Measurements from ENCODE around the gene RELL1. TPM values are rescaled to one million over a fixed set of nuclear protein-coding genes. Genes with fewer than 3 reads are reported as not detected.

Gene RELL1
- total RNA-seq, 1 donor from 2014 or later = 21.0 TPM

DNA sequence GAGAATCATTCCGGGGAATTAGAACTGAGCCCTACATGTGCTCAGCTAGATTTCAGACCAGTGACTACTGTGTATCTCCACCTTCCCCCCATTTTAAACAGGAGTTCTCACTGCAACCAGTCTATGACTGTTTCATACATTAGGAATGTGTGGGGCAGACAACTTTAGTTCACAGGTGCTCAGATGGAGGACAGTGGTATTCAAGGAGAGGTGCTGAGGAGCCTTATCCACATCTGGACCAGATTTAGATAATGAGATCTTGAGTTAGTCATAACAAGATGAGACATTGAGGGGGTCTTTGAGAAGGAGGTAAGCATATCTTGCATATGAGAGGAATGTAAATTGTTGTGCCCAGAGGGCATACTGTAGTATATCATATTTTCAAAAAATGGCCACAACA is 32.8 kb upstream of the RELL1 start:
- intact Hi-C loops (cut with micrococcal nuclease) = loop anchor here (5.0 to 10.0 kb wide), 3 partner anchors 48 to 416 kb away; no protein-coding TSS in a partner anchor
- peaks cover 41% of the 10 kb centered on the region for H3K4me1 Mint-ChIP-seq (ENCODE audit: low read depth)
- peaks cover 1% of the 10 kb centered on the region for H3K36me3 Mint-ChIP-seq (ENCODE audit: low read depth)
- H3K9me3 Mint-ChIP-seq = no peaks in the 10 kb centered on the region
- H3K4me3 Mint-ChIP-seq = no peak overlapping the region
- no peak overlapping the region for H3K27ac Mint-ChIP-seq
- H3K27me3 Mint-ChIP-seq (ENCODE audit: insufficient read depth) = no peaks in the 10 kb centered on the region
- DNase-seq (ENCODE audit: low spot score) = no peak

DNA sequence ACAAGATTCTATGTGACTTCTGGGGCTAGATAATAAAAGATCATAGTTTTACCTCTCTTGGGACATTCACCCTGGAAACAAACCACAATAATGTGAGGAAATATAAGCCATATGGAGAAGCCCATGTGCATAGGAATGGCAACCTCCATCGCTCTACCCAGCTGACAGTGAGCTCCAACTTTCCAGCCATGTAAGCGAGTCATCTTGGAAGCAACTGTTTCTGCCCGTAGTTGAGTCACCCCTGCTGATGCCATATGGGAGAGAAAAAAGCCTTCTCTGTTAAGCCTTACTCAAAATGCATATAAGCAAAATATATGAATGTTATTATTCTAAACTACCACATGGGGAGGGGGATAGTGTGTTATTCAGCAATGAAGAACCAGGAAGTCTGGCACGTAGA is 31.4 kb upstream of the RELL1 start:
- Mint-ChIP-seq H3K4me1 (ENCODE audit: low read depth) (peaks cover 33% of the 10 kb centered on the region), H3K27me3 (ENCODE audit: insufficient read depth) (no peaks in the 10 kb centered on the region), H3K27ac (peak overlapping the region; percentile 13), H3K4me3 (no peak overlapping the region), H3K36me3 (ENCODE audit: low read depth) (peaks cover 1% of the 10 kb centered on the region), H3K9me3 (no peaks in the 10 kb centered on the region)
- no peak for DNase-seq (ENCODE audit: low spot score)
- intact Hi-C loops (cut with micrococcal nuclease) = loop anchor here (2.0 to 10.0 kb wide), 4 partner anchors 50 to 417 kb away; partner anchors contain the start of gene PGM2

DNA sequence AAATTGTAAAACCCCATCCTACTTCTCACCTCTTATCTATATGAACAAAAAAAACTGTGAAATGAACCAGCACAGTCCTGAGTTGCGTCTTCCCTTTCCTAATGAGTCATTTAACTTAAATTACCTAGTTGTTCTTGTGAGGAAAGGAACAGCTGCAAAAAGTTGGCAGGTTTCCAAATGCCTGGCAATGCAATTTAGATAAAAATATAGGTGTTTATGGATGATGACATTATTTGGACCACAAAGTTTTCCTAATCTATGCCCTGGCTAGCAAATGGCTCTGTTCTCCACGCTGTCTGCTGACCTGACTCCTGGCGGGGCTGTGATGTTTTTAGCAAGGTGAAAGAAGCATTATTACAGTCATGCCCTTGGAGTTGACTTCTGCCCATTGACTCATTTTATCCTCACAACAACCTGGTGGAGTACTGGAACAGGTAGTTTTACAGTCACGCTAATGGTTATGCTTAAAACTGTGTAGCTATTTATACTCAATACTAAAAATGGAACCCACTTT is 29.8 kb upstream of the RELL1 start:
- no peak overlapping the region for H3K4me3 Mint-ChIP-seq
- DNase-seq (ENCODE audit: low spot score) = peak; percentile 9

DNA sequence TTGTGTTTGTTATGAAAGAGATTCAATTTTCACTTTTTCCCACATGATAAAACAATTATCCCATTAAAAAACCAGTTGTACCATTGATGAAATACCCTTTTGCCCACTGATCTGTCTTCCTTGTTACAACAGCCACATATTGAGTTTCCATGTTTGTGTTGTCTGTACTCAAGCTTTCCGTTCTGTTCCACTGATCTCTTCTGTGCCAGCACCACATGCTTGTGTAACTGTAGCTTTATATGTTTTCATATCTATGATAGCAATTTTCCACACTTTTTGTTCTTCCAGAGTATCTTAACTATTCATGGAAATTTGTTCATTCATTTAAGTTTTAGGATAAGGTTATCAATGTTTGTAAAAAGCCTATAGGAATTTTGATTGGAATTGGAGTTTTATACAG is 24.3 kb upstream of the RELL1 start:
- Mint-ChIP-seq H3K27me3 (ENCODE audit: insufficient read depth) (peaks cover 11% of the 10 kb centered on the region), H3K36me3 (ENCODE audit: low read depth) (no peaks in the 10 kb centered on the region), H3K27ac (no peak overlapping the region), H3K4me1 (ENCODE audit: low read depth) (peaks cover 6% of the 10 kb centered on the region), H3K9me3 (peaks cover 3% of the 10 kb centered on the region), H3K4me3 (no peak overlapping the region)
- intact Hi-C loops (cut with micrococcal nuclease) = loop anchor here (10.0 kb wide), 1 partner anchor 424 kb away; no protein-coding TSS in a partner anchor
- DNase-seq (ENCODE audit: low spot score) = no peak

More for the DNA sequence above, 29.8 kb upstream of the RELL1 start:
- Mint-ChIP-seq H3K27me3 (ENCODE audit: insufficient read depth) (peaks cover 2% of the 10 kb centered on the region), H3K36me3 (ENCODE audit: low read depth) (peaks cover 1% of the 10 kb centered on the region), H3K4me1 (ENCODE audit: low read depth) (peaks cover 24% of the 10 kb centered on the region), H3K9me3 (no peaks in the 10 kb centered on the region), H3K27ac (peak overlapping the region; percentile 88)
- intact Hi-C loops (cut with micrococcal nuclease) = loop anchor here (1.0 to 10.0 kb wide), 5 partner anchors 30 to 419 kb away; partner anchors contain the start of genes PGM2 and RELL1

DNA sequence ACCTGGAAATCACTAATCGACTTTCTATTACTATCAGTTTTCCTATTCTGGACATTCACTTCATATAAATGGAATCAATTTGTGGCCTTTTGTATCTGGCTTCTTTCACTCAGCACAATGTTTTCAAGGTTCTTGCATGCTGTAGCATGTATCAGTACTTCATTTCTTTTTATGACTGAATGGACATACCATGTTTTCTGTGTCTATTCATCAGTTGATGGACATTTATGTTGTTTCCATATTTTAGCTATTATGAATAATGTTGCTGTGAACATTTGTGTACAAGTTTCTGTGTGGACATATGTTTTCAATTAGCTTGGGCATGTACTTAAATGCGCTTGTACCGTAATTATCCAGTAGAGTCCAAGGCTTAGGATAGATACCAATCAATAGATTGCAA is 19.9 kb upstream of the RELL1 start:
- DNase-seq (ENCODE audit: low spot score) = no peak
- Mint-ChIP-seq H3K4me1 (ENCODE audit: low read depth) (no peaks in the 10 kb centered on the region), H3K9me3 (peaks cover 3% of the 10 kb centered on the region), H3K4me3 (no peak overlapping the region), H3K27ac (no peak overlapping the region), H3K36me3 (ENCODE audit: low read depth) (no peaks in the 10 kb centered on the region), H3K27me3 (ENCODE audit: insufficient read depth) (peaks cover 13% of the 10 kb centered on the region)
- intact Hi-C loops (cut with micrococcal nuclease) = no loop called here

DNA sequence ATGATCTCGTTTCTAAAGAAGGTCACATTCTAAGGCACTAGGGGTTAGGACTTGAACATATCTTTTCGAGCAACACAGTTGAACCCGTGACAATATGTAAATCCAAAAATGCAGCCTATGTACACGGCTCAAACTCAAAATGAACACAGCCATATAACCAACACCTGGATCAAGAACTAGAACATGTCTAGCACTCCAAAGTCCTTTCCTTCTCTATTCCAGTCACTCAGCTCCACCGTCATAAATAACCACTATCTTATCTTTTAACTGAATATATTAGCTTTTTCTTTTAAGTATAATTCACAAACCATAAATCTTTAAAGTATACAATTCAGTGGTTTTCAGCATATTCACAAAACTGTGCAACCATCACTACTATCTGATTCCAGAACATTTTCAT is 19.4 kb upstream of the RELL1 start:
- no peak for DNase-seq (ENCODE audit: low spot score)
- Mint-ChIP-seq H3K4me1 (ENCODE audit: low read depth) (no peaks in the 10 kb centered on the region), H3K36me3 (ENCODE audit: low read depth) (no peaks in the 10 kb centered on the region), H3K27me3 (ENCODE audit: insufficient read depth) (peaks cover 15% of the 10 kb centered on the region), H3K27ac (no peak overlapping the region), H3K9me3 (peaks cover 3% of the 10 kb centered on the region), H3K4me3 (no peak overlapping the region)
- intact Hi-C loops (cut with micrococcal nuclease) = no loop called here

DNA sequence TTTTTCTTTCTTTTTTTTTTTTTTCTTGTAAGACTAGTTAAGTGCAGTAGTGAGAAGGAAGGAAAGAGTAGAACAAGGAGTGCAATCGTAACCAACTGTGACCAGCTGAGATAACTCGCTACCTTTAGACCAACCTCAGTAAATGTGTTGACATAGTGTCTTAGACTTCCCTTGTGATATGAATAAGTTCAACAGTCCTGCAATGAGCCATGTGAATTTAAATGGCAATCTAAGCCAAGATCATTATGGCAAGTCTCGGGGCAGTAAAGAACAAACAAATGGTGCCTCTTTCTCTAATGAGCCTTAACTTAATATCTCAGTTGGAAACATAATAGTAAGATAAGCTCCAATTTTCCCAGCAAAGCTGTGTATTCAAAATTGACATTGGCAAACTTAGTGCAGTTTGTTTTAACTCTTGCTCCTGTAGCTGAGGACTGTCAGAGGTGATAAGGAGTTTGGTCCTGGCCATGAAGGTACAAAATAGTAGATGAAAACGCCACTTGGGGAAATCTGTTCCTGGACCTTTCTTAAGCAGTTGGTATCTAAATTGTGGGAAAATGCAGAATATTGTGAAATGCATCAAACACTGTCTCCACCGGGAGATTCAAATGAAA is 13.8 kb upstream of the RELL1 start:
- Mint-ChIP-seq H3K4me3 (no peak overlapping the region), H3K9me3 (no peaks in the 10 kb centered on the region)
- intact Hi-C loops (cut with micrococcal nuclease) = no loop called here

DNA sequence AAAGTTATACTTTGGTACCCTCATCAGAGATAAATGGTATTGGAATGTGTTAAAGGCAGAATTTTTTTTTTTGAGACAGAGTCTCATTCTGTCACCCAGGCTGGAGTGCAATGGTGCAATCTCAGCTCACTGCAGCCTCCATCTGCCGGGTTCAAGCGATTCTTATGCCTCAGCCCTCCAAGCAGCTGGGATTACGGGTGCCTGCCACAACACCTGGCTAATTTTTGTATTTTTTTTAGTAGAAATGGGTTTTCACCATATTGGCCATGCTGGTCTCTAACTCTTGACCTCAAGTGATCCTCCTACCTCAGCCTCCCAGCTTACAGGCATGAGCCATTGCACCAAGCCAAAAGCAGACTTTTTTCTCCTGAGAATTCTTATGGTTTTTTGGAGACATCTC is 11.4 kb upstream of the RELL1 start:
- Mint-ChIP-seq H3K9me3 (peaks cover 3% of the 10 kb centered on the region), H3K27ac (no peak overlapping the region), H3K4me1 (ENCODE audit: low read depth) (no peaks in the 10 kb centered on the region), H3K4me3 (no peak overlapping the region), H3K27me3 (ENCODE audit: insufficient read depth) (peaks cover 17% of the 10 kb centered on the region), H3K36me3 (ENCODE audit: low read depth) (peaks cover 1% of the 10 kb centered on the region)
- DNase-seq (ENCODE audit: low spot score) = no peak
- intact Hi-C loops (cut with micrococcal nuclease) = no loop called here

More for the DNA sequence above, 13.8 kb upstream of the RELL1 start:
- Mint-ChIP-seq H3K27me3 (ENCODE audit: insufficient read depth) (peaks cover 20% of the 10 kb centered on the region), H3K27ac (no peak overlapping the region), H3K4me1 (ENCODE audit: low read depth) (no peaks in the 10 kb centered on the region), H3K36me3 (ENCODE audit: low read depth) (peaks cover 1% of the 10 kb centered on the region)
- DNase-seq (ENCODE audit: low spot score) = no peak

DNA sequence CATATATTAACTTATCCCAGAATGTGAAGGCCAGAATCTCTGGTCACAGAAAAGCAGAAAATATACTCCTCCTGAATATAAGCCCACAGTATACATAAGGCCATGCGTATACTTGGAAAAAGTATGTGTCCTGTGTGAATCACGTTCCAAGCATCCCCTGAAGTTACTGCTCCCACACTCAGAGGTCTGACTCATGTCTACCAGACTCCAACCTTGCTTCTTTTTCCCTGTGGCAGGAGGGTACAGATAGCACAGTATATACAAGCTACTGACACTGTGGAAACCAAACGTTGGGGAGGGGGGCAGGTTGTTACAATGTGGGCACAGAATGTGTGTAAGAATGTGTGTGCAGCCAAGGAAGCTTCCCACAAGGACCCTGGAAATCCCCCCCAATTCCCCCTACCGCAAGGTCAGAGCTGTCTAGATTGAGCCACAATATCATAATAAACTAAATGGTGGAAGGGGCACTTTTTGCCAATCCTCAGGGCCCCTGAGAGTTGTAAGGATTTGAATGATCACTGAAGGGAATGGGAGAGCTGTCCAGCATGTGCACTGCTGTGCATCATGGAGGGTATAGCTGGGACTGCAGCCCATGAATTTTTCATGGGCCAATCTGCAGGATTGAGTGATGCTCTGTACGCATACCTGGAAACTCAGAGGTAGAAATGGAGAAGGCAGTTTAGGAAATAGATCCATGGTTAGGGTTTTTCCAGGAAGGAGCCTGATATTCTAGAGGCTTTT is 7.4 kb upstream of the RELL1 start:
- Mint-ChIP-seq H3K36me3 (ENCODE audit: low read depth) (peaks cover 1% of the 10 kb centered on the region), H3K4me3 (no peak overlapping the region), H3K27ac (no peak overlapping the region), H3K9me3 (peaks cover 5% of the 10 kb centered on the region), H3K27me3 (ENCODE audit: insufficient read depth) (peaks cover 10% of the 10 kb centered on the region), H3K4me1 (ENCODE audit: low read depth) (no peaks in the 10 kb centered on the region)
- no peak for DNase-seq (ENCODE audit: low spot score)
- intact Hi-C loops (cut with micrococcal nuclease) = no loop called here

DNA sequence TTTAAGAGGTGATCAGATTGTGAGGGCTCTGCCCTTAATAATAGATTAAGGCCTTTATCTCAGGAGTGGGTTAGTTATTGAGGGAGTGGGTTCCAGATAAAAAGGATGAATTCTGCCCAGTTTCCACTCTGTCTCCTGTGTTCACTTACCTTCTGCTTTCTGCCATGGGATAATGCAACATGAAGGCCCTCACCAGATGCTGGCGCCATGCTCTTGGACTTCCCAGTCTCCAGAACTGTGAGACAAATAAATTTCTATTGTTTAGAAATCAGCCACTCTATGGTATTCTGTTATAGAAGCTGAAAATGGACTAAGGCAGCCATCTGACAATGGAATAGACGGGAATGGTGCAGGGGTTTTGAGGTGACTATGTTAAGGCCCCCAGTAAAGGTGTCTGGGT is 6.9 kb upstream of the RELL1 start:
- Mint-ChIP-seq H3K4me3 (no peak overlapping the region), H3K36me3 (ENCODE audit: low read depth) (peaks cover 1% of the 10 kb centered on the region), H3K27me3 (ENCODE audit: insufficient read depth) (peaks cover 10% of the 10 kb centered on the region), H3K4me1 (ENCODE audit: low read depth) (no peaks in the 10 kb centered on the region), H3K9me3 (peaks cover 5% of the 10 kb centered on the region), H3K27ac (no peak overlapping the region)
- intact Hi-C loops (cut with micrococcal nuclease) = no loop called here
- DNase-seq (ENCODE audit: low spot score) = no peak

DNA sequence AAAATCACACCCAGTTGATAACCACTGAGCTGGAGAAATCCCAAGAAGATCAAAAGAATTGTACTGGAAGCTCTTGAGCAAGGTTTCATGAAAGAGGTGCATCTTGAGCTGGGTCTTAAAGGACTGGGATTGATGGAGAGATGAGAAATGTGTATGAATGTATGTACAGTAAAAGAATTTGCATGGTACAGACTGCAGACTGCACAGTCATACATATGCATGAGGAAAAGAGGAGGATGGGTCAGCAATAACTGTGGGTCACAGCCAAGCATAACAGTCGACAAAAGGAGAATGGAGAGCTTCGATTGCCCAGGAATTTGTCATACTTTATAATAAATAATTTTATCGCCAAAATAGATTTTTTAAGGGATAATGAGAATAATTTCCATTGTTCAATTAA is 4.8 kb upstream of the RELL1 start:
- Mint-ChIP-seq H3K27ac (no peak overlapping the region), H3K36me3 (ENCODE audit: low read depth) (no peaks in the 10 kb centered on the region), H3K27me3 (ENCODE audit: insufficient read depth) (peaks cover 7% of the 10 kb centered on the region), H3K4me1 (ENCODE audit: low read depth) (peaks cover 8% of the 10 kb centered on the region), H3K9me3 (peaks cover 5% of the 10 kb centered on the region), H3K4me3 (no peak overlapping the region)
- no peak for DNase-seq (ENCODE audit: low spot score)
- intact Hi-C loops (cut with micrococcal nuclease) = no loop called here

DNA sequence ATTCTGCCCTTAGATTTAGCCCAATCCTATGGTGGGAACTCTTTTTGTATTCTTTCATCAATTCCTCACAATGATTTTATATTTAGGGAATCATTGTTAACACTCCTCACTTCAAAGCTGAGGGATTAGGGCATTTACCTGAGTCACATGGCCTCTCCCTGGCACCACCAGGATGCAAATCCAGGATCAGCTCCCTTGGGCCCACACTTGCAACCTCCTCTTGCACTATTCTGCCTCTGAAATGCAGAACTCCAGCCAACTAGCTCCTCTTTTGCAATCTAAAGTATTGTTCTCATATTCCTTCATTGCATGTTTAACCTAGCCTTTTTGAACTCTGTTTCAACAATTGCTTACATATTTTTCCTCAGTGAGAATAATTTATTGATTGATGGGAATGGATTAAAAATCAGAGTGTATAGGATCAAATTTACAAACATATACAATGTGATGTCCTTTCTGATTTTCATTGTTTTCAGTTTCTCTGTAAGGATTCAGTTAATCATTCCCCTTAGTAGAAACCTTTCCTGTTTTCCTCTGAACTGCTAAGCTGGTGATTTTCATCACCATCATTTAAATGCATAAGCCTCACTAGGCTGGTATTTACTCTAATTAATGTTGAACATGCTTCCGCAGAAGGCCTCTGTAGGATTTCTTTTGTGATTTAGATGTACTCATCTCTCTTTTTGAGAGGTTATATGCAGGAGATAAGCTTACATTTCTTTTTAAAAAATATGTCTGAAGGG is 3.3 kb upstream of the RELL1 start:
- no peak for DNase-seq (ENCODE audit: low spot score)
- intact Hi-C loops (cut with micrococcal nuclease) = loop anchor here (5.0 to 10.0 kb wide), 5 partner anchors 235 to 1838 kb away; partner anchors contain the start of genes UGDH and WDR19
- H3K9me3 Mint-ChIP-seq = peaks cover 5% of the 10 kb centered on the region
- no peak overlapping the region for H3K27ac Mint-ChIP-seq
- peaks cover 18% of the 10 kb centered on the region for H3K4me1 Mint-ChIP-seq (ENCODE audit: low read depth)
- H3K27me3 Mint-ChIP-seq (ENCODE audit: insufficient read depth) = peaks cover 7% of the 10 kb centered on the region
- H3K4me3 Mint-ChIP-seq = no peak overlapping the region
- peaks cover 3% of the 10 kb centered on the region for H3K36me3 Mint-ChIP-seq (ENCODE audit: low read depth)
